H9 (cell line): ENCODE measurements around the gene GCAT. TPM values are rescaled to one million over a fixed set of nuclear protein-coding genes. Genes with fewer than 3 reads are reported as not detected.

Source experiments
- DNase-seq: peaks from one replicate; pipeline ENCODE4 v3.0.0-alpha.2; 2017
- H2AFZ ChIP-seq: one replicate; pipeline ENCODE4 v1.6.1; 2013; ENCODE audit warnings: mild to moderate bottlenecking, low read length, control low read depth, moderate library complexity
- H2AK5ac ChIP-seq: 2 replicates; pipeline ENCODE4 v1.6.1; 2013; ENCODE audit warnings: low read length, control low read depth, mixed read lengths; ENCODE audit not compliant: insufficient read length
- H2BK120ac ChIP-seq: one replicate; pipeline ENCODE4 v1.6.1; 2013; ENCODE audit warnings: low read depth, mild to moderate bottlenecking, low read length, control low read depth, inconsistent platforms; ENCODE audit not compliant: poor library complexity, severe bottlenecking
- H2BK12ac ChIP-seq: 2 replicates; pipeline ENCODE4 v1.6.1; 2013; ENCODE audit warnings: low read length, control low read depth, mixed read lengths, low read depth; ENCODE audit not compliant: insufficient read length
- H2BK15ac ChIP-seq: 2 replicates; pipeline ENCODE4 v1.6.1; 2013; ENCODE audit warnings: low read depth, low read length, control low read depth
- H2BK20ac ChIP-seq: one replicate; pipeline ENCODE4 v1.6.1; 2013; ENCODE audit warnings: low read depth, mild to moderate bottlenecking, low read length, control low read depth, inconsistent platforms; ENCODE audit not compliant: poor library complexity, severe bottlenecking
- H2BK5ac ChIP-seq: 2 replicates; pipeline ENCODE4 v1.6.1; 2013; ENCODE audit warnings: low read length, control low read depth, mixed read lengths; ENCODE audit not compliant: insufficient read length
- H3K14ac ChIP-seq: 2 replicates; pipeline ENCODE4 v1.6.1; 2013; ENCODE audit warnings: low read length, control low read depth; ENCODE audit not compliant: insufficient read depth
- H3K18ac ChIP-seq: 2 replicates; pipeline ENCODE4 v1.6.1; 2013; ENCODE audit warnings: low read depth, mild to moderate bottlenecking, mixed read lengths, low read length, control low read depth; ENCODE audit not compliant: insufficient read length
- H3K23ac ChIP-seq: 2 replicates; pipeline ENCODE4 v1.6.1; 2013; ENCODE audit warnings: low read length, control low read depth, mixed read lengths, low read depth; ENCODE audit not compliant: insufficient read length
- H3K23me2 ChIP-seq: 2 replicates; pipeline ENCODE4 v1.6.1; 2013; ENCODE audit warnings: low read depth, mild to moderate bottlenecking, mixed read lengths, low read length, control low read depth; ENCODE audit not compliant: insufficient read length, poor library complexity, severe bottlenecking
- H3K27ac ChIP-seq: 2 replicates; pipeline ENCODE4 v1.5.1; 2013; ENCODE audit warnings: low read length, control low read depth, mixed read lengths, low read depth; ENCODE audit not compliant: insufficient read length
- H3K27me3 ChIP-seq: 2 replicates; pipeline ENCODE4 v1.6.1; 2013; ENCODE audit warnings: low read length, control low read depth, inconsistent platforms; ENCODE audit not compliant: insufficient read depth
- H3K4ac ChIP-seq: 2 replicates; pipeline ENCODE4 v1.6.1; 2013; ENCODE audit warnings: low read depth, mild to moderate bottlenecking, control low read depth, inconsistent platforms, low read length, moderate library complexity
- H3K4me1 ChIP-seq: 2 replicates; pipeline ENCODE4 v1.6.1; 2013; ENCODE audit warnings: low read length, control low read depth, inconsistent platforms; ENCODE audit not compliant: insufficient read depth
- H3K4me2 ChIP-seq: 2 replicates; pipeline ENCODE4 v1.6.1; 2013; ENCODE audit warnings: low read length, control low read depth, mixed read lengths; ENCODE audit not compliant: insufficient read length, insufficient read depth
- H3K56ac ChIP-seq: 2 replicates; pipeline ENCODE4 v1.6.1; 2013; ENCODE audit warnings: low read depth, mild to moderate bottlenecking, mixed read lengths, low read length, control low read depth; ENCODE audit not compliant: insufficient read length
- H3K79me1 ChIP-seq: 2 replicates; pipeline ENCODE4 v1.6.1; 2013; ENCODE audit warnings: low read depth, mild to moderate bottlenecking, moderate library complexity, low read length, control low read depth, inconsistent platforms; ENCODE audit not compliant: insufficient read depth, poor library complexity, severe bottlenecking
- H3K79me2 ChIP-seq: 2 replicates; pipeline ENCODE4 v1.6.1; 2013; ENCODE audit warnings: low read length, control low read depth, inconsistent platforms; ENCODE audit not compliant: insufficient read depth
- H3K9ac ChIP-seq: 2 replicates; pipeline ENCODE4 v1.6.1; 2013; ENCODE audit warnings: low read length, control low read depth, mixed read lengths; ENCODE audit not compliant: insufficient read length; ENCODE audit errors: extremely low read depth
- H3K9me3 ChIP-seq: one replicate; pipeline ENCODE4 v1.6.1; 2013; ENCODE audit warnings: low read depth, low read length, inconsistent platforms; ENCODE audit not compliant: control insufficient read depth
- H3T11ph ChIP-seq: one replicate; pipeline ENCODE4 v1.6.1; 2013; ENCODE audit warnings: mild to moderate bottlenecking, low read length, control low read depth, inconsistent platforms
- H4K20me1 ChIP-seq: one replicate; pipeline ENCODE4 v1.6.1; 2013; ENCODE audit not compliant: control insufficient read depth, insufficient read length, insufficient read depth
- H4K5ac ChIP-seq: 2 replicates; pipeline ENCODE4 v1.6.1; 2013; ENCODE audit warnings: low read depth, mild to moderate bottlenecking, mixed read lengths, low read length, control low read depth; ENCODE audit not compliant: insufficient read length
- H4K8ac ChIP-seq: replicated peaks from 2 replicates; pipeline ENCODE4 v1.6.1; 2013; ENCODE audit warnings: low read length, control low read depth, mixed read lengths, low read depth; ENCODE audit not compliant: insufficient read length
- H4K91ac ChIP-seq: 2 replicates; pipeline ENCODE4 v1.6.1; 2013; ENCODE audit warnings: low read depth, mild to moderate bottlenecking, moderate library complexity, mixed read lengths, low read length, control low read depth; ENCODE audit not compliant: insufficient read length
- H3K27ac Mint-ChIP-seq, 3 experiments: 2 replicates in 2 of 3; 3 replicates in 1 of 3; pipeline ENCODE4 v1.8.0; 2020 to 2021; ENCODE audit warnings: mixed read lengths in 3 of 3, mild to moderate bottlenecking in 1 of 3, moderate library complexity in 1 of 3
- H3K27me3 Mint-ChIP-seq: 2 replicates; pipeline ENCODE4 v1.8.0; 2021; ENCODE audit warnings: low read depth, mild to moderate bottlenecking, moderate library complexity, mixed read lengths
- H3K36me3 Mint-ChIP-seq, 3 experiments: 2 replicates in 2 of 3; 3 replicates in 1 of 3; pipeline ENCODE4 v1.8.0; 2020 to 2021; ENCODE audit warnings: low read depth in 3 of 3, mixed read lengths in 3 of 3; ENCODE audit not compliant: insufficient read depth in 1 of 3
- H3K4me1 Mint-ChIP-seq, 2 experiments: 2 replicates each; pipeline ENCODE4 v1.8.0; 2020; ENCODE audit warnings: mixed read lengths in 2 of 2
- H3K4me3 Mint-ChIP-seq, 2 experiments: 2 replicates in 1 of 2; 3 replicates in 1 of 2; pipeline ENCODE4 v1.8.0; 2020 to 2021; ENCODE audit warnings: mild to moderate bottlenecking in 2 of 2, mixed read lengths in 2 of 2, moderate library complexity in 1 of 2
- H3K9me3 Mint-ChIP-seq, 2 experiments: 2 replicates in 1 of 2; 3 replicates in 1 of 2; pipeline ENCODE4 v1.8.0; 2020; ENCODE audit warnings: mild to moderate bottlenecking in 2 of 2, mixed read lengths in 2 of 2, moderate library complexity in 1 of 2
- CTCF ChIP-seq: fragments of 200-600 bp; sonication (generic); conservative IDR thresholded peaks from 3 replicates; pipeline ENCODE4 v1.8.0; 2021; ENCODE audit warnings: antibody characterized with exemption, mild to moderate bottlenecking
- WGBS: extraction: QIAGEN DNeasy Blood & Tissue Kit; methylation state at CpG from one replicate; pipeline ENCODE4 v1.1.7; 2013; ENCODE audit warnings: missing lambda C conversion rate, low lambda C conversion rate, mixed read lengths; ENCODE audit not compliant: insufficient read length; ENCODE audit errors: extremely low coverage; 5-methylcytosine and 5-hydroxymethylcytosine counted together
- total RNA-seq: library from RNA; stranded (reverse); gene quantifications from 2 replicates; pipeline ENCODE4 v1.2.1, GENCODE V29; 2021

The GCAT gene
- total RNA-seq, 1 experiment from 2014 or later = 26.9 TPM

GRCh38 chr22:37763652-37764051 is 44.1 kb upstream of the GCAT start:
- no peak overlapping the region for H3K18ac ChIP-seq
- no peak overlapping the region for H2BK120ac ChIP-seq
- no peaks in the 10 kb centered on the region for H3K23me2 ChIP-seq
- H3K4ac ChIP-seq = no peak overlapping the region
- H3K4me1 ChIP-seq = no peaks in the 10 kb centered on the region
- H4K5ac ChIP-seq = no peak overlapping the region
- H3K36me3 Mint-ChIP-seq = peaks cover 4 to 59% (median 45%) of the 10 kb centered on the region in 3 experiments; a peak in 6 of 7 replicates
- no peak overlapping the region for H2AFZ ChIP-seq
- no peak overlapping the region for H3K27ac Mint-ChIP-seq
- no peak overlapping the region for H3K4me3 Mint-ChIP-seq
- H3K27ac ChIP-seq = no peak overlapping the region
- H3K14ac ChIP-seq = no peak overlapping the region
- no peak overlapping the region for H4K8ac ChIP-seq
- no peaks in the 10 kb centered on the region for H4K20me1 ChIP-seq
- H3K79me2 ChIP-seq = no peaks in the 10 kb centered on the region
- H3K27me3 Mint-ChIP-seq = peaks cover 3% of the 10 kb centered on the region
- no peak overlapping the region for H3K23ac ChIP-seq
- H3K4me1 Mint-ChIP-seq = 0 out of 4 replicates have a peak, but pooled peaks cover 0 to 3% of the 10 kb centered on the region in 2 experiments
- no peak for TF ChIP-seq CTCF
- H2BK5ac ChIP-seq = no peak overlapping the region
- H3T11ph ChIP-seq = no peak overlapping the region
- no peak overlapping the region for H3K9ac ChIP-seq
- H3K56ac ChIP-seq = no peak overlapping the region
- H3K27me3 ChIP-seq = no peaks in the 10 kb centered on the region; the same call in 1 of the 2 replicates
- H3K9me3 ChIP-seq = no peaks in the 10 kb centered on the region
- no peak overlapping the region for H2AK5ac ChIP-seq
- H2BK12ac ChIP-seq = no peak overlapping the region
- no peak for DNase-seq
- H2BK15ac ChIP-seq = no peak overlapping the region
- WGBS = no CpG with 5 or more reads among the region's 16 CpGs
- H3K9me3 Mint-ChIP-seq = no peaks in the 10 kb centered on the region
- H3K79me1 ChIP-seq = no peaks in the 10 kb centered on the region
- H3K4me2 ChIP-seq = no peak overlapping the region
- H4K91ac ChIP-seq = no peak overlapping the region
- H2BK20ac ChIP-seq = no peak overlapping the region
